A549 (cell line): ENCODE measurements around the gene TMEM106B.

Source experiments
- CEBPB ChIP-seq, 2 experiments: fragments of >200 bp in 1 of 2; sonication (Bioruptor Twin) in 1 of 2; formaldehyde crosslinking in 1 of 2; IDR thresholded peaks; 2 replicates each; pipeline ENCODE4 v1.6.1; 2012 to 2016
- HOXB5 ChIP-seq: fragments of 250-450 bp; sonication (Bioruptor Pico); IDR thresholded peaks from 2 replicates; pipeline ENCODE4 v1.5.0; 2020; ENCODE audit warnings: mild to moderate bottlenecking, moderate library complexity
- RAD21 ChIP-seq, 2 experiments: fragments of >200 bp in 1 of 2; sonication (Bioruptor Twin) in 1 of 2; formaldehyde crosslinking in 1 of 2; IDR thresholded peaks in 1 of 2; conservative IDR thresholded peaks in 1 of 2; 2 replicates in 1 of 2; 3 replicates in 1 of 2; pipeline ENCODE4 v1.6.1; 2012 to 2018; ENCODE audit warnings: inconsistent platforms in 1 of 2
- SMC3 ChIP-seq: fragments of >200 bp; sonication (Bioruptor Twin); formaldehyde crosslinking; IDR thresholded peaks from 3 replicates; pipeline ENCODE4 v1.6.1; 2018; ENCODE audit warnings: inconsistent platforms
- ZFP36 ChIP-seq: fragments of 450-650 bp; IDR thresholded peaks from 2 replicates; pipeline ENCODE4 v1.6.1; 2014; ENCODE audit warnings: borderline replicate concordance; ENCODE audit not compliant: partially characterized antibody
- TF ChIP-seq, protein P1 (sequence below): fragments of >200 bp; sonication (Bioruptor Twin); formaldehyde crosslinking; IDR thresholded peaks from 3 replicates; pipeline ENCODE4 v1.5.1; 2016
- TF ChIP-seq, protein P2 (sequence below): fragments of 200-600 bp; sonication (generic); IDR thresholded peaks from 2 replicates; pipeline ENCODE4 v1.6.1; 2016; ENCODE audit warnings: antibody characterized with exemption, mild to moderate bottlenecking, moderate library complexity

DNA sequence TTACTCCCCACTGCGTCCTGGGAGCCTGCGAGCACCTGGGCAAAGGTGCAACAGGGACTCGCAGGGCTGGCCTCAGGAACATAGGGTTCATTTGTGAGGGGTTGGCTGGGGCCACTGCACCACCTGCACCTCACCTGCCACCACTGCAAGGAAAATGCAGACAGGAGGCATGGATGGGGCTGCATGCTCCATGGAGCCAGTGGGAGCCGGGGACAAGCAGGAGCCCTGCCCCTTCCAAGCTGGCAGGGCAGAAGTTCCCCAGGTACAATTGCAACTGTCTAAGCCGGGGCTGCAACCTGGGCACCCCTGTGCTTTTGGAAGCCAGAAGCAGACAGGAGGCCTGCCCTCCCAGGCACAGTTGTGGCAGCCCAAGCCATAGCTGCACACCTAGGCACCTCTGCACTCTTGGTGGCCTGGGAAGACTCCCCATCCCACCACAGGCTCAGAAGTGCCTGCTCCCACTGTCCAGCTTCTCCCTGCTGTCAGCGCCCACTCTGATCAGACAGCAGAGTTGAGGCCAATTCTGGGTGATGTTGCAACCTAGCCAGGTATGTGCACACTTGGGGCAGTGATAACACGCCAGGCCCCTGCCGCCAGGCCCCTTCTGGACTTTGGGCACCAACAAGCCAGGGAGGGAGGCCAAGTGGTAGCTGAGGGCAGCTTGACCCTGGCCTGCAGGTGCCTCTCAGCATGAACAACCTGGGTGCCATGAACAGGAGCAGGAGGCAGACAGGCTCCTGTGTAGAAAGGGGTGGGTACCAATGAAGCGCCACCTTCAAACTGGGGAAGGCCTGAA lies 58.2 kb downstream of the TMEM106B start:
- TF ChIP-seq ZFP36, result no peak
- no peak for TF ChIP-seq CEBPB (IDR thresholded peaks at IDR 0.05)
- TF ChIP-seq, protein P1, sequence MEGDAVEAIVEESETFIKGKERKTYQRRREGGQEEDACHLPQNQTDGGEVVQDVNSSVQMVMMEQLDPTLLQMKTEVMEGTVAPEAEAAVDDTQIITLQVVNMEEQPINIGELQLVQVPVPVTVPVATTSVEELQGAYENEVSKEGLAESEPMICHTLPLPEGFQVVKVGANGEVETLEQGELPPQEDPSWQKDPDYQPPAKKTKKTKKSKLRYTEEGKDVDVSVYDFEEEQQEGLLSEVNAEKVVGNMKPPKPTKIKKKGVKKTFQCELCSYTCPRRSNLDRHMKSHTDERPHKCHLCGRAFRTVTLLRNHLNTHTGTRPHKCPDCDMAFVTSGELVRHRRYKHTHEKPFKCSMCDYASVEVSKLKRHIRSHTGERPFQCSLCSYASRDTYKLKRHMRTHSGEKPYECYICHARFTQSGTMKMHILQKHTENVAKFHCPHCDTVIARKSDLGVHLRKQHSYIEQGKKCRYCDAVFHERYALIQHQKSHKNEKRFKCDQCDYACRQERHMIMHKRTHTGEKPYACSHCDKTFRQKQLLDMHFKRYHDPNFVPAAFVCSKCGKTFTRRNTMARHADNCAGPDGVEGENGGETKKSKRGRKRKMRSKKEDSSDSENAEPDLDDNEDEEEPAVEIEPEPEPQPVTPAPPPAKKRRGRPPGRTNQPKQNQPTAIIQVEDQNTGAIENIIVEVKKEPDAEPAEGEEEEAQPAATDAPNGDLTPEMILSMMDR, result no peak
- TF ChIP-seq, protein P2, sequence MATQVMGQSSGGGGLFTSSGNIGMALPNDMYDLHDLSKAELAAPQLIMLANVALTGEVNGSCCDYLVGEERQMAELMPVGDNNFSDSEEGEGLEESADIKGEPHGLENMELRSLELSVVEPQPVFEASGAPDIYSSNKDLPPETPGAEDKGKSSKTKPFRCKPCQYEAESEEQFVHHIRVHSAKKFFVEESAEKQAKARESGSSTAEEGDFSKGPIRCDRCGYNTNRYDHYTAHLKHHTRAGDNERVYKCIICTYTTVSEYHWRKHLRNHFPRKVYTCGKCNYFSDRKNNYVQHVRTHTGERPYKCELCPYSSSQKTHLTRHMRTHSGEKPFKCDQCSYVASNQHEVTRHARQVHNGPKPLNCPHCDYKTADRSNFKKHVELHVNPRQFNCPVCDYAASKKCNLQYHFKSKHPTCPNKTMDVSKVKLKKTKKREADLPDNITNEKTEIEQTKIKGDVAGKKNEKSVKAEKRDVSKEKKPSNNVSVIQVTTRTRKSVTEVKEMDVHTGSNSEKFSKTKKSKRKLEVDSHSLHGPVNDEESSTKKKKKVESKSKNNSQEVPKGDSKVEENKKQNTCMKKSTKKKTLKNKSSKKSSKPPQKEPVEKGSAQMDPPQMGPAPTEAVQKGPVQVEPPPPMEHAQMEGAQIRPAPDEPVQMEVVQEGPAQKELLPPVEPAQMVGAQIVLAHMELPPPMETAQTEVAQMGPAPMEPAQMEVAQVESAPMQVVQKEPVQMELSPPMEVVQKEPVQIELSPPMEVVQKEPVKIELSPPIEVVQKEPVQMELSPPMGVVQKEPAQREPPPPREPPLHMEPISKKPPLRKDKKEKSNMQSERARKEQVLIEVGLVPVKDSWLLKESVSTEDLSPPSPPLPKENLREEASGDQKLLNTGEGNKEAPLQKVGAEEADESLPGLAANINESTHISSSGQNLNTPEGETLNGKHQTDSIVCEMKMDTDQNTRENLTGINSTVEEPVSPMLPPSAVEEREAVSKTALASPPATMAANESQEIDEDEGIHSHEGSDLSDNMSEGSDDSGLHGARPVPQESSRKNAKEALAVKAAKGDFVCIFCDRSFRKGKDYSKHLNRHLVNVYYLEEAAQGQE, result no peak
- no peak for TF ChIP-seq SMC3
- TF ChIP-seq HOXB5, result no peak
- TF ChIP-seq RAD21 (conservative IDR thresholded peaks at IDR 0.05 in 1 of 2, IDR thresholded peaks at IDR 0.05 in 1 of 2), result no peak
